NCI-H2171 (cell line): ENCODE measurements around the gene AMIGO1.

ENCODE experiments used
- DNase-seq: peaks from one replicate; lab custom pipeline; 2025; lab: John Stamatoyannopoulos, UW

The AMIGO1 gene

GRCh38 chr1:109509176-109510134 is at the start of gene AMIGO1:
AMIGO1 (minus strand) TSS chr1:109509727; CDS start chr1:109508912, 815 bp downstream.
- DNase-seq = peak; percentile 59

DNA sequence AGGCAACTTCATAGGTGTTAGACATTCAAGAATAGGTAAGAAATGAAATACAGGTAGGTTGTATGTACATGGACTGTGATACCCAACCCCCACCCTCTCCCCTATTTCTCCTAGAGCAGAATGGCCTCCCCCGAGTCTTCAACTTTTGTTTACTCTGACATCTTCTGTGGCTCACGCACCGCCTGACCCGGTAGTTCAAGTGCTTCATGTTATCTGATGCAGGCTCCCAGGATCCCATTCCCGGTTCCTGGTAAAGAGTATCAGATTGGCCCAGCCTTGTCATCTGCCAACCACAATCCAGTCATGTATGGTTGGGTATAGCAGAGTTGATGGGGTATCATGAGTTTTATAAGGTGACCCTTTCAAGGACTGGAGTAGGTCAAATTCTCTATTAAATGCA is 48.0 kb upstream of the AMIGO1 start:
- DNase-seq = no peak

GRCh38 chr1:109556563-109556962 is 47.0 kb upstream of the AMIGO1 start:
- no peak for DNase-seq

DNA sequence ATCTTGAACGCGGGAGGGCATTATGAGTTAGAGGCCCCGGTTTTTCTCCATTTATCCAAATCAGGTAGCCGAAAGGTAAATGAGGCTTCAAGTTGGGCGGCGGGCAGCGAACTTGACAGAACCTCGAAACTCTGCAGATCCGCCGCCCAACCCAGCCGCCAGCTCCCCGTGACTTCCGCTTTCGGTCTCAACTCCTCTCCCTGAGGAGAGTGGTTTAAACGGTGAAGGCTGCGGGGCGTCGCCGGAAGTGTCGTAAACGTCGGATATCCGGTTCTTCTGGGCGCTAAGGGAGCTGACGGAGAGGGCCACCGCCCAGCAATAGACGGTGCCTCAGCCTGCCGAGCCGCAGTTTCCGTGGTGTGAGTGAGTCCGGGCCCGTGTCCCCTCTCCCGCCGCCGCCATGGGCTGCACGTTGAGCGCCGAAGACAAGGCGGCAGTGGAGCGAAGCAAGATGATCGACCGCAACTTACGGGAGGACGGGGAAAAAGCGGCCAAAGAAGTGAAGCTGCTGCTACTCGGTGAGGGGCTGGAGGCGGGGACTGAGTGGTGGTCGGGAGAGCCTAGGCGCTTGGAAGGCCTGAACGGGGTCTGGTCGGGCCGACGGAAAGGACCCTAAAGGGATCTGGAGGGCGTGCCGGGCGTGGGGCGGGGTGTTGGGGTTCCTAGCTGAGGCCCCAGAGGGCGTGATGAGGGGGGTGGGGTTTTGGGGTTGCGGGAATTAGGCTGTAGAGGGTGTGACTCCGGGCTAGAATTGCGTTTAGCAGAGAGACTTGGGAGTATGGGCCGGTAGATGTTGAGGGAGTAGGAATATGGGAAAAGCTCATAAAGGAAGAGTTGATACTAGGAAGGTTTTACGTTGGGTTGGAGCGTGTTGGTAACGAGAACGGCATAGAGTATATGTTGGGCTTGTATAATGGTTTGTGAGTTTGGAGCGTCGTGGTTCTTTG is 39.1 kb upstream of the AMIGO1 start, which contains the start of gene GNAI3:
TSS of gene GNAI3 (plus strand) at position 295 of the 947 bp plus-strand sequence. CDS start at position 401, 106 bp downstream.
- peak; percentile 88 for DNase-seq

- no peak for DNase-seq
Measured at GRCh38 chr1:109547463-109548320, 38.2 kb upstream of the AMIGO1 start.

- DNase-seq = peak; percentile 89
Measured at GRCh38 chr1:109546311-109547109, 37.0 kb upstream of the AMIGO1 start.

GRCh38 chr1:109543988-109544735 is 34.6 kb upstream of the AMIGO1 start:
- no peak for DNase-seq

GRCh38 chr1:109543283-109543987 is 33.9 kb upstream of the AMIGO1 start:
- no peak for DNase-seq

DNA sequence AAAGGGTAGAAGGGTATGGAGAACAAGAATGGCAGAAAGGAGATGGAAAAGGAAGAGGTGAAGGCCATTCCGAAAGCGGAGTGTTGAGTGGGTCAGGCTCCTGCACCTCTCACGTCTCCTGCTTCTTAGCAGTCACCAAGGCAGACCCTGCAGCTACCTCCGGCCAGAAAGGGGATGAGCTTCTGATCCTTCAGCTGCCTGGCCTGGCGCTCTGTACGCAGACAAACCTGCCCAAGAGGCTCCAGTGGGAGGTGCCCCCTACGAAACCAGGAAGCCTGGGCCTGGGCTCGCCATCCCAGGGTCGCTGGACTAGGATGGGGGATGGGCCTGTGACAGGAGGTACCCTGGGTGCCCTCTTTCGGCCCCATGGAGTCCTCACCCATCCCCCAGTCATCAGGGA is 33.1 kb upstream of the AMIGO1 start:
- DNase-seq = no peak

DNA sequence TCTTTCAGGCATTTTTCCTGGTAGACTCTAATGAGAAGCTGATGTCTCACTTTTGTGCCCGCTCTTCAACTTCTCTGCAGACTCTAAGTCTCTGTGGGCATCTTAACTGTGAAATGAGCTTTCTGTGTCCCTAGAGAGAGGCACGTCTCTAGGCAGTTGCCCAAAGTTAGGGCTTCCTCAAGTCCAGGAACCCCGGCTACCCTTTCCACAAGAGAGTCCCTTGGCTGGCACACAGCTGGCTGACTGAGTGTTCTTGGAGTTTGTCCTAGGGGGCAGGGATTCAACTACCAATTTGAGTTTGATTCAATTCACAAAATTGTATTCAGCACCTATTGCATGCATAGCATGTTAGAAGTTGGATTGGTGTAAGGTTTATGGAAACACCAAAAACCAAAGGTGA is 31.6 kb upstream of the AMIGO1 start:
- no peak for DNase-seq

- no peak for DNase-seq
Measured at GRCh38 chr1:109539676-109540075, 30.1 kb upstream of the AMIGO1 start, which contains the start of gene GPR61. GPR61 (plus strand) TSS chr1:109539872; CDS start chr1:109543023, 3,151 bp downstream.

GRCh38 chr1:109538827-109539555 is 29.5 kb upstream of the AMIGO1 start:
- no peak for DNase-seq

GRCh38 chr1:109537450-109538178 is 28.1 kb upstream of the AMIGO1 start:
- DNase-seq = no peak

DNA sequence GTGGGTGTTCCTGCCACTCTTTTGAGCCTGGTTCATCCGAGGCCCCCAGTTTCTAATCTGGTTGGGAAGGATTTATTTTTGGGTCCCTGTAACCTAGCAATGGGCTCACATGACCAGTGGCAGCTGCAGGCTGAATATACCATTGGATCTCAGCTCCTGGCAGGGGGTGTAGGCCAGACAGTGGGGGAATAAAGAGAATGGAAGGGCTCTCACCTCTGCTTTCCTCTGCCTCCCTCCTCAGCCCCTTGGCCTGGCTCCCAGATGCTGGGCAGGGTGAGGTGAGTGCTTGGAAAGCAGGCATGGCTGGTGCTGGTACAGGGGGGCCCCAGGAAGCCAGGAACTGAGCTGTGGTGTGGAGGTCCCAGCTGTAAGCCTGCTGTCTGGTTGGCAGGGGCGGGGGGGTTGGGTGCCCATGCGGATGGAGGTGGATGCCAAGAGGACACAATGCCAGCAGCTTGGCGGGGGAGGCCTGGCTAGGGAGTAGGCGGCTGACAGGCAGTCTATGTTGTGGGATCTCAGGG is 26.5 kb upstream of the AMIGO1 start:
- no peak for DNase-seq

DNA sequence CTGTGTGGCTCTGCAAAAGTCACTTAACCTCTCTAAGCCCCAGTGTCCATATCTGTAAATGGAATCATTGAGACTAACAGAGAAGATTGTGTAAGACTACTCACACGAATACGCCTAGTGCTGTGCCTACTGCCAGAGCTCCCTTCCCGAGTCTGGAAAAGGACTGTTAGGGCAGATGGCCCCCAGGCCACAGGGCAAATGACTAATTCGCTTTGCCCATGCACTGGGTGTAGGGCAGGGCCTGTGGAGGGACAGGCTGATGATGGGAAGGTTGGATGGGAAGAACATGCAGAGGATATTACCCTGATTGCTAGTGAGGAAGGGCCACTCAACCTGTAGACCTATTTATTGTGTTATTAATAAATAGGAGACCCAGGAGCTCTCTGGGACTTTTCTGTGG is 26.0 kb upstream of the AMIGO1 start:
- no peak for DNase-seq

- DNase-seq = no peak
Measured at GRCh38 chr1:109534307-109534858, 24.9 kb upstream of the AMIGO1 start.
